BLaER1 (cell line): ENCODE data around the gene KCNK1.
A peak's percentile ranks its signal among the peaks of the same experiment; 100 is the strongest.
"Not testable (repeated sequence)": the region's sequence is repeated elsewhere in the genome, so short reads cannot be mapped to it uniquely, and the experiment has no call there.

ENCODE experiments used
- H3K27ac ChIP-seq: shearing (Covaris generic); formaldehyde crosslinking; 2 replicates; pipeline ENCODE4 v1.8.1; 2022
- H3K27me3 ChIP-seq: shearing (Covaris generic); formaldehyde crosslinking; 2 replicates; pipeline ENCODE4 v1.8.1; 2022
- H3K36me3 ChIP-seq: shearing (Covaris generic); formaldehyde crosslinking; 2 replicates; pipeline ENCODE4 v1.8.1; 2022
- H3K4me1 ChIP-seq: shearing (Covaris generic); formaldehyde crosslinking; 2 replicates; pipeline ENCODE4 v1.8.1; 2022
- H3K4me2 ChIP-seq: shearing (Covaris generic); formaldehyde crosslinking; 2 replicates; pipeline ENCODE4 v1.8.1; 2022
- H3K4me3 ChIP-seq: shearing (Covaris generic); formaldehyde crosslinking; 2 replicates; pipeline ENCODE4 v1.8.1; 2022
- H3K9ac ChIP-seq: shearing (Covaris generic); formaldehyde crosslinking; 2 replicates; pipeline ENCODE4 v1.8.1; 2022
- H3K9me3 ChIP-seq: shearing (Covaris generic); formaldehyde crosslinking; 2 replicates; pipeline ENCODE4 v1.8.1; 2022
- H4K20me1 ChIP-seq: shearing (Covaris generic); formaldehyde crosslinking; 2 replicates; pipeline ENCODE4 v1.8.1; 2022
- Cebpa-rat ChIP-seq: shearing (Covaris generic); IDR thresholded peaks from 2 replicates; pipeline ENCODE4 v1.8.1; 2022

KCNK1 gene

DNA sequence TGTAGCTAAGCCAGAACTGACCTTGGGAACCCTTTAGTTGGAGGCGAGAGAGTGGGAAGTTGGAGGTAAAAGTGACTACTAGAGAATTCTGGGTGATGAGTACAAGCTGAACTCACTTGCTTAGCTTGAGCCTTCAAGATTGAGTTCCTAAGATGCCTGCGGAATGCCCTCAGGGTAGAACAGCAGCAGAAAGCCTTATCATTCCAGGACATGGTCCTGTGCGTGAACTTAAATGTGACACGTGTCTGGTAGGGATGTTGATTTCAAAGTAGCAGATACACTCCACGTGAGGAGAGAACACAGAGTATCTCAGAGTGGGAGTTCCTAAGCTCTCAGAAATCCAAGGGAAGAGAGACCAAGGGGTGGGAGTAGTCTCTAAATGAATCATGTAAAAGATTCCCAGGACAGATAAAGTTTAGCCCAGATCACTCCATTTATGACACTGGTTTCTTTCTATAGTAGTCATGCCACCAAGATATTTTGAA is 60.1 kb downstream of the KCNK1 start:
- Histone ChIP-seq H3K9ac (no peak overlapping the region), H3K4me3 (no peak overlapping the region), H3K4me1 (peaks cover 9% of the 10 kb centered on the region), H3K9me3 (peaks cover 12% of the 10 kb centered on the region; the same call in 1 of the 2 replicates), H3K36me3 (no peaks in the 10 kb centered on the region), H3K27ac (no peak overlapping the region), H3K27me3 (no peaks in the 10 kb centered on the region), H4K20me1 (no peaks in the 10 kb centered on the region), H3K4me2 (peak overlapping the region; percentile 16; the same call in 1 of the 2 replicates)
- no peak for TF ChIP-seq Cebpa-rat

GRCh38 chr1:233675446-233675845 is 61.5 kb downstream of the KCNK1 start:
- H4K20me1 ChIP-seq, result no peaks in the 10 kb centered on the region
- H3K4me2 ChIP-seq, result no peak overlapping the region
- TF ChIP-seq Cebpa-rat, result no peak
- H3K9ac ChIP-seq, result no peak overlapping the region
- no peak overlapping the region for H3K27ac ChIP-seq
- H3K9me3 ChIP-seq, result peaks cover 9% of the 10 kb centered on the region; the same call in 1 of the 2 replicates
- no peaks in the 10 kb centered on the region for H3K27me3 ChIP-seq
- H3K36me3 ChIP-seq, result no peaks in the 10 kb centered on the region
- peaks cover 9% of the 10 kb centered on the region for H3K4me1 ChIP-seq
- H3K4me3 ChIP-seq, result no peak overlapping the region

- Histone ChIP-seq H3K4me1 (peaks cover 9% of the 10 kb centered on the region), H3K9me3 (0 out of 2 replicates have a peak, but pooled peaks cover 6% of the 10 kb centered on the region), H3K27ac (no peak overlapping the region), H3K4me3 (no peak overlapping the region), H3K27me3 (no peaks in the 10 kb centered on the region), H3K4me2 (no peak overlapping the region), H3K36me3 (no peaks in the 10 kb centered on the region), H4K20me1 (no peaks in the 10 kb centered on the region), H3K9ac (no peak overlapping the region)
- TF ChIP-seq Cebpa-rat, result no peak
These were observed 62.0 kb downstream of the KCNK1 start for GRCh38 chr1:233675893-233676292.

DNA sequence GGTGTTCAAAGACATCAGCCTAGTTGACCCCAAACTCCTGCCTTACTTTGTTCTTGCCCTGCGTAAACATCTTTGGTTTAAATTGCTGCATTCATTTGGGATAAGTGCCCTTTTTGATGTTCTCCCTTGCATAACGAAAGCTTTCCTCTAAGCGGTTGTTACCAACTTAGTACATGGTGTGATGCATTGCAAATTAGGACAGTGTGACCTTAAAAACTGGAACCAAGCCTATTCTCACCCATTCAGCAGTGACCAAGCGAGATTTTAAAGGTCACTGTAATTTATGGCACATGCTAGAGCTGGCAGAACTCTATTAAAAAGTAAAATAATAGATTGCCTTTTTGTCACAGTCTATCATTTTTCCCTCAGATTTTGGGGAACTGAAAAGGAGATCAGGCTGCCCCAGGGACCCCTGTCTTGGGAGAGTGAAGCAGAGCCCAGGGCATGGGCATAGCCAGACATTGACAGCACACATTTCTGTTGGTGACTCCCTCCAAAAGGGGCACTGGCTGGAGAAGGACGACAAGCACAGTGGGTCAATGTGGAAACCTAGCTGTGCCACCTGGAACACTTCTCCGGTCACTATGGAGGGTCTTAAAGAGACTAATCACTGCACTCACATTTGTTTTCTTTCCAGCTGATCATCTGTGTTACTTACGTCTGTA is 63.9 kb downstream of the KCNK1 start:
- Histone ChIP-seq H4K20me1 (no peaks in the 10 kb centered on the region), H3K9ac (no peak overlapping the region), H3K4me3 (no peak overlapping the region), H3K4me1 (peaks cover 9% of the 10 kb centered on the region), H3K36me3 (no peaks in the 10 kb centered on the region), H3K9me3 (0 out of 2 replicates have a peak, but pooled peaks cover 6% of the 10 kb centered on the region), H3K4me2 (no peak overlapping the region), H3K27me3 (no peaks in the 10 kb centered on the region), H3K27ac (no peak overlapping the region)
- TF ChIP-seq Cebpa-rat, result no peak

DNA sequence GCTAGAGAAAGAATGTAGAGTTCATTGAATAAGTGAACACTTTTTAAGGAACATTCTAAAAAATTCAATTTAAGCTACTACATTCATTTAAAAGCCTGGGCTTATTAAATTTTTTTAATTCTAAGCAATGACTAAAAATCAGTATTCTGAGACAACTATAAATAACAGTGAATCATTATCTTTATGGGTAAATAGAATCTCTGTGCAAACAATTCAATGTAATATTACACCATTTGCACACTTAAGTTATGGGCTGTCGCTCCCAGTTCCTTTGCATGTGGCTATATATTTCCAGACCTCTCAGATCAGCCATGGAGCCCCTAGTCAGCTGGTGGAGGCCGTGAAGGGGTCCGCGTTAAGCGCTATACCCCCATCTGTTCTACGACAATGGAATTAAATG is 65.1 kb downstream of the KCNK1 start:
- H3K9ac ChIP-seq, result no peak overlapping the region

DNA sequence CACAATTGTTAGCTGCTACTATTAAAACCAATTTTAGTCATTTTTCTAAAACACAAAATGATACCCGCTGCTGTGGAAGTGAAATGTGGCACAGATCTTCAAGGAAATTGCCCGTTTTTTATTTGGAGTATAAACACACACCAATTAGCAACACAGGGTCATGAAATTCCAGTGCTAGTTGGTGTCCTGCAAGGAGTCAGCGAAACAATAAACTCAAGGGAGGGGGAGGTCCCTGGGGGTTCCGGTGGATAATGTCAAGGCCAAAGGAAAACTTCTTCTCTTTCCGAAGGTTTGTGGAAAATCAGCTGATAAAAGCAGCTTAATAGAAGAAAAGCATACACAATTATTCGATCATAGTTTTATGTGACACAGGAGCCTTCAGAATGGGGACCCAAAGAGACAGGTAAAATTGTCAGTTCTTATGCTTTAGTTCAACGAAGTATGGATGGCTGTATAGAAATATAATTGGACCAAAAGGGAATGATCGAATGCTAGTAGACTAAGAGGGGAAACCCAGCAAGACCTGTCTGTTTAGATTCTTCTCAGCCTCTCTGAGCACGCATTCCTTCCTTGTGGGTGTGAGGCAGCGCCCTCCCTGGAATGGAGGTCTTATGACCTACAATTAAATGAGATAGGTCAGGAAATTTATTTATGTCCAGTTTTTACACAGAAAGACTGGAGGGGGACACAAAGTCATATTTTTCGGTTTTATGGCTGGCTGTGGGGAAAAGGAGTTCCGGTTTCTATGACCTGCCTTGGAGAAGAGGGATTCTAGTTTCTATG is 65.9 kb downstream of the KCNK1 start:
- H3K27ac ChIP-seq, result no peak overlapping the region
- H3K9ac ChIP-seq, result no peak overlapping the region
- H3K4me1 ChIP-seq, result no peaks in the 10 kb centered on the region
- H3K27me3 ChIP-seq, result no peaks in the 10 kb centered on the region
- 0 out of 2 replicates have a peak, but pooled peaks cover 6% of the 10 kb centered on the region for H3K9me3 ChIP-seq
- no peak for TF ChIP-seq Cebpa-rat
- H3K36me3 ChIP-seq, result no peaks in the 10 kb centered on the region
- no peaks in the 10 kb centered on the region for H4K20me1 ChIP-seq
- H3K4me3 ChIP-seq, result no peak overlapping the region
- no peak overlapping the region for H3K4me2 ChIP-seq

More for the DNA sequence above, 65.1 kb downstream of the KCNK1 start:
- no peaks in the 10 kb centered on the region for H3K4me1 ChIP-seq
- no peaks in the 10 kb centered on the region for H3K27me3 ChIP-seq
- H3K36me3 ChIP-seq, result no peaks in the 10 kb centered on the region
- no peak overlapping the region for H3K4me2 ChIP-seq
- no peak for TF ChIP-seq Cebpa-rat
- H3K27ac ChIP-seq, result no peak overlapping the region
- H3K9me3 ChIP-seq, result 0 out of 2 replicates have a peak, but pooled peaks cover 6% of the 10 kb centered on the region
- H3K4me3 ChIP-seq, result no peak overlapping the region
- no peaks in the 10 kb centered on the region for H4K20me1 ChIP-seq

- no peaks in the 10 kb centered on the region for H3K36me3 ChIP-seq
- no peaks in the 10 kb centered on the region for H3K27me3 ChIP-seq
- no peaks in the 10 kb centered on the region for H4K20me1 ChIP-seq
- no peak for TF ChIP-seq Cebpa-rat
- no peak overlapping the region for H3K27ac ChIP-seq
- no peak overlapping the region for H3K9ac ChIP-seq
- no peaks in the 10 kb centered on the region for H3K9me3 ChIP-seq
- H3K4me3 ChIP-seq, result no peak overlapping the region
- no peak overlapping the region for H3K4me2 ChIP-seq
- H3K4me1 ChIP-seq, result no peaks in the 10 kb centered on the region
These were observed 67.4 kb downstream of the KCNK1 start for GRCh38 chr1:233681285-233681684.

DNA sequence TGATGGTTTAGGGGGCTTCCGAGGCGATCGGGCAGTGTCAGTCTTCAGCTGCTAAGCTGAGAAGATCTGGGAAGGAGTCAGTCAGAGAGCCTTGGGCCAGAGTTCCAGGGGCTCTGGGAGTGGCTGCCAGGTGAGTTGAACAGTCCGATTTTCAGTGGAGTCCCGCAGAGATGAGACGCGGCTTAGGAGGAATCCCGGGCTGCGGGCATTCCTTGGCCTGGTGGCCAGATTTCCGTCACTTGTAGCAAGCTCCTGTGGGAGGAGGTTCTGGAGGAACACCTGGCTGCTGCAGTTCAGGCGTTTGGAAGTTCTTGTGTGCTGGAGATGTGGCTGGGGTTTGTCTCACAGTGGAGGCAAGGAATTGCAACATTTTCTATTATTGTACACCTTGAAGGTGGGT is 72.7 kb downstream of the KCNK1 start:
- H4K20me1 ChIP-seq, H3K4me3 ChIP-seq, H3K27me3 ChIP-seq, H3K4me2 ChIP-seq, H3K9me3 ChIP-seq, H3K27ac ChIP-seq, H3K9ac ChIP-seq, H3K4me1 ChIP-seq, H3K36me3 ChIP-seq: not testable (repeated sequence)

DNA sequence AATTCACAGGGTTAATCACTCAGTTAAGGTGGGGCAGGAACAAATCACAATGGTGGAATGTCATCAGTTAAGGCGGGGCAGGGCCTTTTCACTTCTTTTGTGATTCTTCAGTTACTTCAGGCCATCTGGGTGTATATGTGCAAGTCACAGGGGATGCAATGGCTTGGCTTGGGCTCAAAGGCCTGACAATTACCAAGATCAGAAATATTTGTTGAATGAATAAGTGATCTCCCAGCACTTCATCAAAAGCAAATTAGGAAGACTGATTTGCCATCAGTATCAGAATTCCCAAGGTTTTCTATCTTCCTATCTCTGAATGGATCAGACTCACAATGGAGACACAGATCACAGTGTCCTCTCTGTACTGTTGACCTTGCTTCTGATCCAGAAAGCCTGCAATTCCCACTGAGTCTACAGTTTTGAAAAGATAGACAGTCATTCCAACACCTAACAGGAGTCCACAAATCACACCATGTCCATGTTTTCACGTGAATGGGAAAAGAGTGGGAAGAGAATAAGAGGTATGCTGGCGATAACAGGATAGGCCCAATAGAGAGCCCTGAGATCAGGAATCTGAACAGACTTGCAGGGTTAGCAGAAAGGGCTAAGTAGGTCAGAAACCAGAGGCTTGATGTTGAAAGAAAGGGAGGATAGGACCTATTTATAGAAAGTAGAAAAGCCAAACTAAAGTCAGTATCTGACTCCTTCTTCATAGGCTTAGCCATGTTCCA is 75.3 kb downstream of the KCNK1 start:
- no peak overlapping the region for H3K4me3 ChIP-seq
- no peak overlapping the region for H3K4me2 ChIP-seq
- no peak for TF ChIP-seq Cebpa-rat
- no peaks in the 10 kb centered on the region for H3K9me3 ChIP-seq
- H3K4me1 ChIP-seq, result no peaks in the 10 kb centered on the region
- H3K27me3 ChIP-seq, result no peaks in the 10 kb centered on the region
- no peaks in the 10 kb centered on the region for H4K20me1 ChIP-seq
- no peak overlapping the region for H3K9ac ChIP-seq
- H3K27ac ChIP-seq, result no peak overlapping the region
- H3K36me3 ChIP-seq, result no peaks in the 10 kb centered on the region
